Dendritic cell treated with granulocyte-macrophage colony-stimulating factor and Interleukin-4, amounts not matched to agents 40 ng/mL and 50 ng/mL, for 4 days (primary cell): ENCODE data around the gene TDP2.
"Not testable (repeated sequence)": the region's sequence is repeated elsewhere in the genome, so short reads cannot be mapped to it uniquely, and the experiment has no call there.

Experiments
- H3K27ac Mint-ChIP-seq: one replicate; pipeline ENCODE4 v1.8.0; 2022; ENCODE audit warnings: mild to moderate bottlenecking, mixed read lengths
- H3K27me3 Mint-ChIP-seq: one replicate; pipeline ENCODE4 v1.8.0; 2022; ENCODE audit warnings: mild to moderate bottlenecking, mixed read lengths
- H3K36me3 Mint-ChIP-seq: one replicate; pipeline ENCODE4 v1.8.0; 2022; ENCODE audit warnings: low read depth, mixed read lengths
- H3K4me1 Mint-ChIP-seq: one replicate; pipeline ENCODE4 v1.8.0; 2022; ENCODE audit warnings: low read depth, mixed read lengths
- H3K4me3 Mint-ChIP-seq: one replicate; pipeline ENCODE4 v1.8.0; 2022; ENCODE audit warnings: mild to moderate bottlenecking, moderate library complexity, mixed read lengths
- H3K9me3 Mint-ChIP-seq: one replicate; pipeline ENCODE4 v1.8.0; 2022; ENCODE audit warnings: mixed read lengths
- intact Hi-C: fragments of 100-400 bp; cut with micrococcal nuclease; formaldehyde crosslinking; loops from one replicate; pipeline ENCODE4 v1.15.0; 2022

The TDP2 gene

DNA sequence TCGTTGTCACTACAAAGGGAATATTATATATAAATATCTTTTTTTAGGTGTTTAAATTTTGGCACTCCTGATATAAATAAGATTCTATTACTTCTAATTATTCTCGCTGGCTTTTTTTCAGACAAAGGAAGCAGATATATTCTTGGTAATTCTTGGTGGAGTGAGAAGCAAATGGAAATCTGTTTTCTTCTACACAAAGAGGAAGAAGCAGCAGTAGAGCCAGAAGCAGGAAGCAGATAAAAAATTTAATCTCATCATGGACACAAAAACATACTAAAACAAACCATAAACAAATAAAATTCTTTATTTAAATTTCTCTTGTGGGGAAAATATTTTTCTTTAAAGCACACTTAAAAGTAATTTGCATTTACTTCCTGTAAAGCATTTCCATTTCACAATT lies 17.0 kb downstream of the TDP2 start:
- H3K36me3 Mint-ChIP-seq, result peaks cover 39% of the 10 kb centered on the region
- H3K27ac Mint-ChIP-seq, result no peak overlapping the region

DNA sequence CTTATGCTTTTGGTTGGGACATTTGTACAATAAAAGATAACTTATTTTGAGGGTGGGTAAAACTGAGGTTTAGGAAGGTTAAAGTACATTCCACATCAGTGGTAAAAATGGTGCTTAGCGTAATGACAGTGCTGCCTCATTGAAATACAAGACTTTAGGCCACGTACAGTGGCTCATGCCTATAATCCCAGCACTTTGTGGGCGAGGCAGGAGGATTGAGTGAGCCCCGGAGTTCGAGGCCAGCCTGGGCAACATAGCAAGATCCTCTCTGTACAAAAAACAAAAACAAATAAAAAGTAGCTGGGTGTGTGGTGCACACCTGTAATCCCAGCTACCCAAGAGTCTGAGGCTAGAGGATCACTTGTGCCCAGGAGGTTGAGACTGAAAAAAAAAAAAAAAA lies 18.4 kb downstream of the TDP2 start:
- Mint-ChIP-seq H3K36me3 (peaks cover 26% of the 10 kb centered on the region), H3K27ac (no peak overlapping the region), H3K27me3 (peaks cover 25% of the 10 kb centered on the region), H3K9me3 (no peaks in the 10 kb centered on the region), H3K4me3 (no peak overlapping the region), H3K4me1 (peaks cover 12% of the 10 kb centered on the region)
- intact Hi-C loops, result no loop called here

More for the DNA sequence above, 17.0 kb downstream of the TDP2 start:
- Mint-ChIP-seq H3K4me1 (peaks cover 12% of the 10 kb centered on the region), H3K4me3 (no peak overlapping the region), H3K9me3 (no peaks in the 10 kb centered on the region), H3K27me3 (peaks cover 17% of the 10 kb centered on the region)
- intact Hi-C loops, result no loop called here

DNA sequence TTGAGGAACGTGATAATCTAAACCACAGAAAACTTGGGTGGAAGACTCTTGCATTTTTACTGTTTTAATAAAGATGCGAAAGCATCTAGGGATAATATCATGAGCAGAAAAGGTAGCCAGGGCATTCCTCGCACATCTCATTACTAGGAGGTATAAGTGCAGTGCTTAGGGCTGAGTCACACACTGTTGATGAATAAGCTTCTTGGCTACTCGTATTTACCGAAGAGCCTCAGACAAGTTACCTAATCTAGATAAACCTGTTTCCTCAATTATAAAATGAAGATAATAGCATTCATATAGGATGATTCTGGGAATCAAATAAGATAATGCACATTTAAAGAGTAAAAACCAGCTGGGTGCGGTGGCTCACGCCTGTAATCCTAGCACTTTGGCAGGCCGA lies 19.9 kb downstream of the TDP2 start:
- peaks cover 28% of the 10 kb centered on the region for H3K27me3 Mint-ChIP-seq
- H3K9me3 Mint-ChIP-seq, result no peaks in the 10 kb centered on the region
- H3K27ac Mint-ChIP-seq, result no peak overlapping the region
- no peak overlapping the region for H3K4me3 Mint-ChIP-seq
- H3K4me1 Mint-ChIP-seq, result peaks cover 12% of the 10 kb centered on the region
- peaks cover 11% of the 10 kb centered on the region for H3K36me3 Mint-ChIP-seq
- intact Hi-C loops, result no loop called here

DNA sequence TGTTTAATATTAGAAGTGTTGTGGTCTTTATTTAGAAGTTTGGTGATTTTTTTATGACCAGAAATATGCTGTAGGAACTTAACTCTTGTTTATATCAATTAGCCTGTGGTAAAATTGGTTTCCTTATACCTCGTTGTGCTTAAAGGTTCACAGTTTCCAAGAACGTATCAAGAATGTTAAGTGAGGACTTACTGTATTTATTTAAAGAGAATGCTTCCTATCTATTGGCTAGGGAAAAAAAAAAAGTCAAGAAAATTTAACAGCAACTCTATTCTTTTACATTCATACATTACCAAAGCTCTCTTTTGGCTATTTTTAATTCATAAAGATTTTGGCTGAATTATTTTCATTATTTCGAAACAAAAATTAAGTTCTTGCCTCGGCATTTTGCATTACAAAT lies 22.3 kb downstream of the TDP2 start:
- no peak overlapping the region for H3K4me3 Mint-ChIP-seq
- no peaks in the 10 kb centered on the region for H3K9me3 Mint-ChIP-seq
- intact Hi-C loops, result no loop called here
- no peaks in the 10 kb centered on the region for H3K36me3 Mint-ChIP-seq
- H3K4me1 Mint-ChIP-seq, result peaks cover 12% of the 10 kb centered on the region
- no peak overlapping the region for H3K27ac Mint-ChIP-seq
- peaks cover 31% of the 10 kb centered on the region for H3K27me3 Mint-ChIP-seq

DNA sequence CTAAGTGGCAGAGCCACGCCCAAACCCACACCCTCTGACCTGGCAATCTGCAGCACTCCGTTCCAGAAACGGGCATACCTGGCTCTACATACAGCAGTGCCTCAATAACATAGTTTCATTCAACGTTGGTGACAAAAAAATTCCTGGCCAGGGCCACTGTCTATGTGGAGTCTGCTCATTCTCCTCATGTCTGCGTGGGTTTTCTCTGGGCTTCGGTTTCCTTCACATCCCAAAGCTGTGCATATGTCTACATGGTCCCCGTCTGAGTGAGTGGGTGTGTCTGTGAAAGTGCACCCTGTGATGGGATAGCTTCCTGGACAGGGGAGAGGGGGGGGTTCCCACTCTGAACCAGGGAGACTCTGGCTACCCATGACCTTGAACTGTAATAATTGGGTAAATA lies 22.8 kb downstream of the TDP2 start:
- no peaks in the 10 kb centered on the region for H3K9me3 Mint-ChIP-seq
- H3K27me3 Mint-ChIP-seq, result peaks cover 31% of the 10 kb centered on the region
- intact Hi-C loops, result no loop called here
- H3K4me1 Mint-ChIP-seq, result peaks cover 12% of the 10 kb centered on the region
- H3K36me3 Mint-ChIP-seq, result no peaks in the 10 kb centered on the region
- no peak overlapping the region for H3K27ac Mint-ChIP-seq
- H3K4me3 Mint-ChIP-seq, result no peak overlapping the region

DNA sequence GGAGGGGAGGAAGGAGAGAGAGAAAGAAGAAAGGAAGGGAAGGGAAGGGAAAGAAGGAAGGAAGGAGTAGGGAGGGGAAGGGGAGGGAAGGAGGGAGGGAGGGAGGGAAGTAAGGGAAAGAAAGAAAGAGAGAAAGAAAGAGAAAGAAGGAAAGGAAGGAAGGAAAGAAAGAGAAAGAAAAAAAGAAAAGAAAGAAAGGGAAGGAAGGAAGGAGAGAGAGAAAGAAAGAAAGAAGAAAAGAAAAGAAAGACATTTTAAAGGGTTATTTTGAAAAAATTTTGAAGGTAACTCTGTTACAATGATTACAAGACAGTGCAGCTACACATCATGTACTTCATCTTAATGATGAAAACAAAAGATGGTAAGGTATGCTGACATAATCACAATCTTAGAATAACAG lies 24.6 kb downstream of the TDP2 start:
- H3K27me3 Mint-ChIP-seq, result peaks cover 29% of the 10 kb centered on the region
- intact Hi-C loops, result no loop called here

DNA sequence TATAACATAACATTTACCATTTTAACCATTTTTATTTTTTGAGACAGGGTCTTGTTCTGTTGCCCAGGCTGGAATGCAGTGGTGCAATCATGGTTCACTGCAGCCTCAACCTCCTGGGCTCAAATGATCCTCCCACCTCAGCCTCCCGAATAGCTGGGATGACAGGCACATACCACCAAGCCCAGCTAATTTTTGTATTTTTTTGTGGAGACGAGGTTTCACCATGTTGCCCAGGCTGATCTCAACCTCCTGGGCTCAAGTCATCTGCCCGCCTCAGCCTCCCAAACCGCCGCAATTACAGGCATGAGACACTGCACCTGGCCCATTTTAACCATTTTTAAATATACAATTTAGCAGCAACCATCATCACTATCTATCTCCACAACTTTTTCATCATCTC lies 26.1 kb downstream of the TDP2 start:
- H3K27ac Mint-ChIP-seq, intact Hi-C loops, H3K36me3 Mint-ChIP-seq, H3K4me1 Mint-ChIP-seq, H3K9me3 Mint-ChIP-seq, H3K4me3 Mint-ChIP-seq: not testable (repeated sequence)
- H3K27me3 Mint-ChIP-seq, result peaks cover 26% of the 10 kb centered on the region

More for the DNA sequence above, 24.6 kb downstream of the TDP2 start:
- Mint-ChIP-seq H3K4me1 (peaks cover 12% of the 10 kb centered on the region), H3K27ac (no peak overlapping the region), H3K9me3 (no peaks in the 10 kb centered on the region), H3K4me3 (no peak overlapping the region), H3K36me3 (no peaks in the 10 kb centered on the region)

DNA sequence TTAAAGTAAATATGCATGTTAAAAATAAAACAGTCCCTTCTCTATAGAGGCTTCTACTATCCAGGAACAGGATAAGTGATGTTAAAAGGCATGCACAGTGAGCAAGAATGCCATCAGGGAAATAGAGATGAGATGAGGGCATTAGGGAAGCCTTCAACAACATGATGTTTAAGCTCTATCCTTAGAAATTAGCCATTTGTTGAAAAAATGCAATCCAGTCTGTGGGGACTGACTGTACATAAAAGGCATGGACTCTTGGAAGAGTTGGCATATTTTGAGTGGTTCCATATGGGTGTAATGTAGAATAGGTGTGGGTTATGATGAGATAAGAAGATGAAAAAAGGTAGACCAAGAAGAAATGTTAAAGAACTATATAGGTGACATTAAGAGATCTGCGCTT lies 26.5 kb downstream of the TDP2 start:
- Mint-ChIP-seq H3K36me3 (no peaks in the 10 kb centered on the region), H3K4me3 (no peak overlapping the region), H3K4me1 (no peaks in the 10 kb centered on the region), H3K27me3 (peaks cover 21% of the 10 kb centered on the region), H3K9me3 (no peaks in the 10 kb centered on the region), H3K27ac (no peak overlapping the region)
- intact Hi-C loops, result no loop called here

DNA sequence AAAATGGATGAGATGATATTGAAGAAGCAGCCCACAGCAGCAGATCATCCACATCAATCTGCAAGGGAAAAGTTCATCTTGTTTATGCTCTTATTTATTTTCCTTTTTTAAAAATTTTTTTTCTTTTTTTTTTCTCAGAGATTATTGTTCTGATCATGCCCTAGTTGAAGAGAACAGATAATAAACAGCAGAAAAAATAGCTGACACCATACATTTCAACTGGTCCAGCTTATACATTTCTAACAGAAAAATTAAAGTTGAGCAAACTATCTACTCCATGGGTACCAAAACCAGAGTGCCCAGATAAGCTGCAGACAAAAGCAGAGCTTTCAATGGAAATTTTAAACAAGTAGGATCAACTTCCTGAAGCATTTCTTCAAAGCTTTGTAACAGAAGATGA lies 30.0 kb downstream of the TDP2 start:
- Mint-ChIP-seq H3K36me3 (no peaks in the 10 kb centered on the region), H3K27ac (no peak overlapping the region), H3K27me3 (peaks cover 7% of the 10 kb centered on the region), H3K4me3 (no peak overlapping the region), H3K9me3 (no peaks in the 10 kb centered on the region), H3K4me1 (no peaks in the 10 kb centered on the region)
- intact Hi-C loops, result no loop called here

DNA sequence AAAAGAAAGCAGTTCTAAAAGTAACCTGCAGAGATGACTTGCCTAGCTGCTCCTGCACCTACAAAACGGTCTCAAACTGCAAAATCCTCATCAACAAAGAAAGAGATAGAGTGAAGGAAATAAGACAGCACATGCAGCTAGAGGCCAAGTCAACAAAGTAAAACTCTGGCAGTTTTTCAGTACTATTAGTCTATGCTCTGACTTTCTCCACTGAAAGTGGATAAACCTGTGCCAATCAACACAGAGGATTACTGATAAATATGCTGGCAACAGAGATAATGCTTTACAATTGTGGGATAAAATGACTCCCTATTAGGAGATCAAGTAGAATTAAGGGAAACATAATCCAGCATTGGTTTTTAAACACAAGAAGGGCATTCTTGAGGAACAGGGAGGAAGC lies 34.1 kb downstream of the TDP2 start:
- Mint-ChIP-seq H3K27me3 (peaks cover 7% of the 10 kb centered on the region), H3K4me3 (no peak overlapping the region), H3K27ac (no peak overlapping the region), H3K4me1 (no peaks in the 10 kb centered on the region), H3K9me3 (no peaks in the 10 kb centered on the region), H3K36me3 (no peaks in the 10 kb centered on the region)
- intact Hi-C loops, result no loop called here

DNA sequence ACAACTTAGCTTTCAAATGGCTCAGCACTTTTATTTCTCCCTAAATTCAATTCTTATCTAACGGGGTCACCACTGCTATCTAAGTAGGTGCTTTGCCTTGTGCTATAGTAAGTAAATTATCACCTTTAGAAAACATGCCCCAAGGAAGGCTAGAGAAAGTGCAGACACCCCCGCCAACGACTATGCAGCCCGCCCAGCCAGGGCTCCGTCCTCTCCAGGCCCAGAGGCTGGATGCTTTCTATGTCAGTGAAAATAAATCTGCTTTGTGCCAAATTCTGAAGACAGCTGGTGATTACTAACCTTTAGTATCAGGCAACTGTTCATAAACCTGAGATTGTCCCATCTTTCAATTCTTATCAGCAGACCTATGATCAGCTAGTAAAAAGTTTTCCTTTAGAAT lies 35.0 kb downstream of the TDP2 start:
- no peaks in the 10 kb centered on the region for H3K36me3 Mint-ChIP-seq

DNA sequence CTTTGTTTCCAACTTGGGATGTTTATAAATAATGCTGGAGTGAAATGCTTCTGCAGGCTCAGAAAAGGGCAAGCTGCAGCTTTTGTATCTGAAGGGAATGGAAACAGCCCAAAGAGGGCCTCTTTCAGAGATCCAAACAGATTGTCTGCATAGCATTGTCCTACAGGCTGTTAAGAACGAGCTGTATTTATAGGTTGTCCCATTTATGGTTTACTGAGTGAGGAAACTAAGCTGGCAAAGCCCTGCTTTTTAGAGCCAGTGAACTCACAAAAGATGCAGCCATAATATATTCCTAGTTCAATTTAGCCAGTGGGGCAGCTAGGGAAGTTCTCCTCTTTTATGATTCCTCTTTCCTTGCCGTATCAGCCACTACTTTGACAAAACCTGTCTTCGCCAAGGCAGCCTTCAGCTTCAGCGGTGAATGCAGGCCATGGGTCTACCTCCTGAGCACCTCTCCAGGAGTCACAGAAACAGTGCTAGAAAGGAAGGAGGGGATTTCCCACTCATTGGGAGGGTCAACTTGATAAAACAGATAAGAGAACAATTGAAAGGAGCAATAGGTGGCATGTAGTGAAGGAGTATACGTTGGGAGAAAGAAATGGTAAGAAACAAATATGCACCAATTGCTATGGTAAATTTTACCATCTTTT lies 35.7 kb downstream of the TDP2 start:
- intact Hi-C loops, result no loop called here
- H3K4me1 Mint-ChIP-seq, result no peaks in the 10 kb centered on the region
- no peak overlapping the region for H3K27ac Mint-ChIP-seq
- no peaks in the 10 kb centered on the region for H3K36me3 Mint-ChIP-seq
- no peaks in the 10 kb centered on the region for H3K9me3 Mint-ChIP-seq
- no peak overlapping the region for H3K4me3 Mint-ChIP-seq
- H3K27me3 Mint-ChIP-seq, result peaks cover 5% of the 10 kb centered on the region

More for the DNA sequence above, 35.0 kb downstream of the TDP2 start:
- intact Hi-C loops, result no loop called here
- no peak overlapping the region for H3K27ac Mint-ChIP-seq
- no peaks in the 10 kb centered on the region for H3K4me1 Mint-ChIP-seq
- peaks cover 7% of the 10 kb centered on the region for H3K27me3 Mint-ChIP-seq
- H3K4me3 Mint-ChIP-seq, result no peak overlapping the region
- H3K9me3 Mint-ChIP-seq, result no peaks in the 10 kb centered on the region

DNA sequence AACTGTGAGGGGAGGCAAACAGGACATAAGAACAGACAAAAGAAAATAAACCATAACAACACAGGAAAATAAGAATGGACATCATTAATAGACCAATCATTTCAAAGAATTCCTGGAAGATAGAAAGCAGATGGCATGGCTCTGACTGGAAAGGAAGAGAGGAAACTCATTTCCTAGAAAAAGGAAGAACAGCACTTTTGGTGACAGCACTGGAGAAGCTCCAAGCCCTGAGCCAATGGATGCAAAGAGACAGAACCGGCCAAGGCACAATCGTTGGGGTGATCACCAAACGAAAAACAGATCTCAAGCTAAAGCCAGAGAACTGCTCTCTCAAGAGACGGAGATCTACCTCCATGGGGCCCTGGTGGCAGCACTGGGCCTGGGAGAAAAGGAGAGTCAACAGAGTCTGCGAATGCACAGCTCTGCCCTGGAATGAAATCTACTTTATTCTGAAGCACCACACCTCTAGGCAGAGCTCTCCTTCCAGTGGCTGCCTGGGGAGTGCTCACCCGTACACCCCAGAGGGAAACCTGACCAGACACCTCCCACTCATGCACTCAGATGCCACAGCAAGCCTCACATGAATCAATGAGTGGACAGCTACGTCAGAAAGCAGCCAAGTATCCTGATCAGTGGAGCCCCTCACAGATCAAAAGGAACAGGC lies 44.9 kb downstream of the TDP2 start:
- H3K27me3 Mint-ChIP-seq, result no peaks in the 10 kb centered on the region
- intact Hi-C loops, result no loop called here
- H3K4me1 Mint-ChIP-seq, result no peaks in the 10 kb centered on the region
- no peaks in the 10 kb centered on the region for H3K9me3 Mint-ChIP-seq
- no peak overlapping the region for H3K4me3 Mint-ChIP-seq
- no peaks in the 10 kb centered on the region for H3K36me3 Mint-ChIP-seq
- no peak overlapping the region for H3K27ac Mint-ChIP-seq

DNA sequence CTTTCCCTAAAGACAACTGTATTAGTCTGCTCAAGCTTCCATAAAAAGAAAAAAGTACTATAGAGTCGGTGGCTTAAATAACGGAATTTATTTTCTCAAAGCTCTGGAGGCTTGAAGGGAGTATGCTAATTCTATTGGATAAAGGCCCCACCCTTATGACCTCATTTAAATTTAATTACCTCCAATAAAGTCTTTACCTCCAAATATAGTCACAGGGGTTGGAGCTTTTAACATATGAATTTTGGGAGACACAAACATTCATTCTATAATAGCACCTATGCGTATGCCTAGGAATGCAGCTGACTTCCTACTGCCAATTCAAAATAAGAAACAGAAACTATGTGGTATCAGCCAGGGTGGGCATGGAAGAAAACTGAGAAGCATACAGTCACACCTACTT lies 46.1 kb downstream of the TDP2 start:
- Mint-ChIP-seq H3K27me3 (no peaks in the 10 kb centered on the region), H3K36me3 (no peaks in the 10 kb centered on the region), H3K4me3 (no peak overlapping the region), H3K27ac (no peak overlapping the region), H3K9me3 (no peaks in the 10 kb centered on the region), H3K4me1 (no peaks in the 10 kb centered on the region)
- intact Hi-C loops, result no loop called here

DNA sequence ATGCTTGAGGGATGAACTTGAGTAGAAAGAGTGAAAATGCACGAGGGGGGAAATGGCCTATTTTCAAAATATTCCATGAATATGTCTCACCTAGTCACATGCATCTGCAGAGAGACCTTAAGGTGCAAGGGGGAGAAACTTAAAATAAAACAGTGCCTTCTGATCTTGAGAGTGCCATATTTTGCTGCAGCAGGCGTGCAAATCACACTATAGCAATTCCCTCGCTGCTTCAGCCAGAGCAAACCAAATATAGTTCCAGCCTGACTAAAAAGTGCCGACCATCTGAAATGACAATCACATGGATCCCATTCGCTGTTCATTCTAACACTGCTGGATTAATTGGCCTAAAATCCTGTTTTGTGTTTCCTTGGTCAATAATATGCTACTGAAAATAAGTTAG lies 47.0 kb downstream of the TDP2 start:
- H3K4me3 Mint-ChIP-seq, result no peak overlapping the region
- no peaks in the 10 kb centered on the region for H3K36me3 Mint-ChIP-seq
- intact Hi-C loops, result no loop called here
- no peak overlapping the region for H3K27ac Mint-ChIP-seq
- H3K4me1 Mint-ChIP-seq, result no peaks in the 10 kb centered on the region
- H3K9me3 Mint-ChIP-seq, result no peaks in the 10 kb centered on the region
- H3K27me3 Mint-ChIP-seq, result no peaks in the 10 kb centered on the region
